Brain microvascular endothelial cell (primary cell): ENCODE results near the gene RBFOX2.

Source experiments
- DNase-seq: peaks from one replicate; pipeline ENCODE4 v3.0.0-alpha.2; 2020
- H3K27ac ChIP-seq: fragments of 250-450 bp; sonication (Bioruptor Pico); 2 replicates; pipeline ENCODE4 v1.5.1; 2020; ENCODE audit warnings: mild to moderate bottlenecking, moderate library complexity
- H3K27me3 ChIP-seq: fragments of 250-450 bp; sonication (Bioruptor Pico); replicated peaks from 2 replicates; pipeline ENCODE4 v1.5.1; 2020; ENCODE audit warnings: mild to moderate bottlenecking
- H3K36me3 ChIP-seq: fragments of 250-450 bp; sonication (Bioruptor Pico); replicated peaks from 2 replicates; pipeline ENCODE4 v1.5.1; 2020; ENCODE audit warnings: mild to moderate bottlenecking
- H3K4me3 ChIP-seq: 2 replicates; pipeline ENCODE4 v1.5.1; 2011; ENCODE audit warnings: low read depth, mild to moderate bottlenecking, control low read depth, low read length, moderate library complexity
- CTCF ChIP-seq: IDR thresholded peaks from 2 replicates; pipeline ENCODE4 v1.5.1; 2011; ENCODE audit warnings: low read depth, mild to moderate bottlenecking, moderate library complexity, low read length, control low read depth, inconsistent platforms; ENCODE audit errors: missing control alignments
- in situ Hi-C: cut with HindIII; loops from 2 replicates; pipeline ENCODE4 v1.10.0; 2017; ENCODE audit warnings: low sequenced_read_pairs, low pct_ligation_motif_present

The RBFOX2 gene

GRCh38 chr22:35860087-35860733 lies 168.4 kb downstream of the RBFOX2 start:
- no peak overlapping the region for H3K27ac ChIP-seq
- no peak overlapping the region for H3K4me3 ChIP-seq
- in situ Hi-C loops: no loop called here
- no peak for DNase-seq
- TF ChIP-seq CTCF: no peak
- H3K36me3 ChIP-seq: no peaks in the 10 kb centered on the region
- no peaks in the 10 kb centered on the region for H3K27me3 ChIP-seq

- DNase-seq: no peak
- Histone ChIP-seq H3K4me3 (no peak overlapping the region), H3K36me3 (no peaks in the 10 kb centered on the region), H3K27me3 (no peaks in the 10 kb centered on the region), H3K27ac (no peak overlapping the region)
- no peak for TF ChIP-seq CTCF
- in situ Hi-C loops: no loop called here
Measured at GRCh38 chr22:35854334-35854733, 174.3 kb downstream of the RBFOX2 start.

GRCh38 chr22:35852076-35852475 lies 176.5 kb downstream of the RBFOX2 start:
- Histone ChIP-seq H3K36me3 (no peaks in the 10 kb centered on the region), H3K4me3 (no peak overlapping the region), H3K27ac (no peak overlapping the region), H3K27me3 (no peaks in the 10 kb centered on the region)
- no peak for TF ChIP-seq CTCF
- in situ Hi-C loops: no loop called here
- no peak for DNase-seq

GRCh38 chr22:35850831-35851230 lies 177.8 kb downstream of the RBFOX2 start:
- in situ Hi-C loops: no loop called here

GRCh38 chr22:35846804-35847203 lies 181.8 kb downstream of the RBFOX2 start:
- Histone ChIP-seq H3K27ac (no peak overlapping the region), H3K27me3 (no peaks in the 10 kb centered on the region), H3K36me3 (no peaks in the 10 kb centered on the region), H3K4me3 (no peak overlapping the region)
- in situ Hi-C loops: no loop called here
- no peak for DNase-seq
- TF ChIP-seq CTCF: no peak

More at GRCh38 chr22:35850831-35851230, 177.8 kb downstream of the RBFOX2 start:
- no peaks in the 10 kb centered on the region for H3K36me3 ChIP-seq
- no peaks in the 10 kb centered on the region for H3K27me3 ChIP-seq
- DNase-seq: no peak
- TF ChIP-seq CTCF: no peak
- no peak overlapping the region for H3K4me3 ChIP-seq
- no peak overlapping the region for H3K27ac ChIP-seq

- no peak for TF ChIP-seq CTCF
- no peak overlapping the region for H3K4me3 ChIP-seq
- no peaks in the 10 kb centered on the region for H3K27me3 ChIP-seq
- no peak overlapping the region for H3K27ac ChIP-seq
- no peak for DNase-seq
- H3K36me3 ChIP-seq: no peaks in the 10 kb centered on the region
- in situ Hi-C loops: no loop called here
Measured at GRCh38 chr22:35844886-35845285, 183.7 kb downstream of the RBFOX2 start.
